ENCODE data around the gene TIAL1. TPM values are rescaled to one million over a fixed set of nuclear protein-coding genes. Genes with fewer than 3 reads are reported as not detected.

The TIAL1 gene
- total and polyA plus RNA-seq, 2 of the 4 experiments (the other 2 are of a cell fraction): 28.0 to 83.5 TPM

- no peak overlapping the region for H3K18ac ChIP-seq (ENCODE audit: low read depth, low read length)
- H2AK9ac ChIP-seq (replicated peaks; ENCODE audit: low read depth, low read length, poor library complexity): peak overlapping the region; percentile 83
- H2BK5ac ChIP-seq (ENCODE audit: low read depth, low read length, poor library complexity, severe bottlenecking): no peak overlapping the region
- peaks cover 60% of the 10 kb centered on the region for H4K20me1 ChIP-seq (ENCODE audit: insufficient read depth, low read length)
- peaks cover 21% of the 10 kb centered on the region for H3K4me1 ChIP-seq (ENCODE audit: control insufficient read depth, insufficient read depth, low read length)
- peak overlapping the region; percentile 53 for H3K23ac ChIP-seq (ENCODE audit: low read depth, low read length)
- H2BK120ac ChIP-seq (ENCODE audit: low read depth, low read length): no peak overlapping the region
- in situ Hi-C loops (cut with MboI; ENCODE audit: low sequenced_read_pairs) (no loop called here), intact Hi-C loops (cut with micrococcal nuclease) (no loop called here), dilution Hi-C loops (cut with HindIII; ENCODE audit: low sequenced_read_pairs, unreplicated experiment) (no loop called here)
- DNase-seq: no peak
- CTCF ChIA-PET: interaction anchor here (1.1 kb wide), 1 partner anchor 9 kb away, joined by 3 read pairs; no protein-coding TSS in a partner anchor
- H3K9me1 ChIP-seq (ENCODE audit: insufficient read depth, low read length): peaks cover 16% of the 10 kb centered on the region
- H2AFZ ChIP-seq (replicated peaks; ENCODE audit: low read length, poor library complexity): peak overlapping the region; percentile 14
- no peak overlapping the region for H2BK15ac ChIP-seq (ENCODE audit: low read depth, low read length)
- H4K91ac ChIP-seq (ENCODE audit: insufficient read depth, low read depth, low read length): no peak overlapping the region
- H3K27ac ChIP-seq (ENCODE audit: insufficient read depth, low read length): no peak overlapping the region
- no peaks in the 10 kb centered on the region for H3K27me3 ChIP-seq (ENCODE audit: control insufficient read depth, insufficient read depth, low read length)
- H3K14ac ChIP-seq (replicated peaks; ENCODE audit: low read depth, low read length): no peak overlapping the region; the same call in 1 of the 2 replicates
- no peak overlapping the region for H3K4me3 ChIP-seq (ENCODE audit: insufficient read depth, low read depth, low read length)
- H2AK5ac ChIP-seq (ENCODE audit: low read depth, low read length): peak overlapping the region; percentile 33; the same call in 1 of the 2 replicates
- peaks cover 32 to 74% of the 10 kb centered on the region in 2 experiments for H3K79me1 ChIP-seq (ENCODE audit: low read depth in 1 of 2, low read length in 2 of 2)
- peak overlapping the region; percentile 43 for H3K4ac ChIP-seq (ENCODE audit: low read depth, low read length)
- H4K5ac ChIP-seq (ENCODE audit: low read depth, low read length): no peak overlapping the region
- BruUV-seq (replicated peaks): no TSS peak
- WGBS, 2 experiments (ENCODE audit: extremely low coverage in 2 of 2, insufficient read length in 1 of 2): 0% methylated on average over 1 of the region's 9 CpGs; no CpG with 5 or more reads in 1 of the 2 experiments
- H4K8ac ChIP-seq (ENCODE audit: low read depth in 2 of 2, low read length in 2 of 2): peak overlapping the region in 1 of 2 experiments; percentile 59; a peak in 2 of 4 replicates
- no peak overlapping the region for H3K56ac ChIP-seq (ENCODE audit: extremely low read depth, insufficient read depth, low read length)
- no peaks in the 10 kb centered on the region for H3K9me3 ChIP-seq (ENCODE audit: control insufficient read depth, insufficient read depth, low read length)
- peak overlapping the region; percentile 15; the same call in 1 of the 2 replicates for H2BK20ac ChIP-seq (ENCODE audit: low read depth, low read length)
- no peak for ATAC-seq (ENCODE audit: low read depth)
- POLR2A ChIA-PET (ENCODE audit: unreplicated experiment): interaction anchor here (0.6 to 0.7 kb wide), 2 partner anchors 58 to 329 kb away, joined by 3 to 6 read pairs; partner anchors contain the start of gene TIAL1
- H3K36me3 ChIP-seq (ENCODE audit: control insufficient read depth, insufficient read depth, low read length): peaks cover 5% of the 10 kb centered on the region; the same call in 1 of the 2 replicates
- no peak overlapping the region for H3K9ac ChIP-seq (ENCODE audit: low read depth, low read length)
- H3K4me2 ChIP-seq (ENCODE audit: low read depth, low read length): peak overlapping the region; percentile 25; the same call in 1 of the 2 replicates
- TF ChIP-seq ELK1 (IDR thresholded peaks at IDR 0.05; ENCODE audit: borderline replicate concordance, low read depth, low read length) (no peak), RCOR1 (IDR thresholded peaks at IDR 0.05; ENCODE audit: insufficient replicate concordance, low read length) (no peak), MXI1 (IDR thresholded peaks at IDR 0.05; ENCODE audit: borderline replicate concordance, low read depth, low read length) (no peak), CTCF (conservative IDR thresholded peaks at IDR 0.05; ENCODE audit: low read depth, low read length) (no peak), CEBPB (IDR thresholded peaks at IDR 0.05; ENCODE audit: low read depth, low read length) (no peak), BHLHE40 (IDR thresholded peaks at IDR 0.05; ENCODE audit: low read depth, low read length) (no peak), RAD21 (IDR thresholded peaks at IDR 0.05; ENCODE audit: low read length) (no peak), SMC3 (IDR thresholded peaks at IDR 0.05; ENCODE audit: low read depth, low read length) (no peak), NFE2L2 (IDR thresholded peaks at IDR 0.05; ENCODE audit: low read depth, low read length) (no peak), POLR2A (IDR thresholded peaks at IDR 0.05; ENCODE audit: low read depth, low read length) (no peak), CHD1 (IDR thresholded peaks at IDR 0.05; ENCODE audit: low read depth, low read length) (no peak), MAFK (IDR thresholded peaks at IDR 0.05; ENCODE audit: low read depth, low read length) (no peak), MAZ (IDR thresholded peaks at IDR 0.05; ENCODE audit: borderline replicate concordance, low read depth, low read length) (no peak), RFX5 (IDR thresholded peaks at IDR 0.05; ENCODE audit: low read depth, low read length) (no peak), FOS (IDR thresholded peaks at IDR 0.05; ENCODE audit: low read depth, low read length) (no peak)
Measured at GRCh38 chr10:119538632-119539358, 58.0 kb downstream of the TIAL1 start.

Measured in IMR-90 (cell line).